Ascending aorta (tissue), 2 donors: ENCODE data around the gene STEAP1B. TPM values are rescaled to one million over a fixed set of nuclear protein-coding genes. Genes with fewer than 3 reads are reported as not detected.

Experiments
- DNase-seq, 2 donors: peaks; one replicate each; pipeline ENCODE4 v3.0.0-alpha.2; 2019; ENCODE audit warnings: low spot score in 2 of 2
- H3K27ac ChIP-seq, 2 donors: fragments of 200-600 bp; sonication (generic); one replicate each; pipeline ENCODE4 v1.5.1; 2016 to 2017; ENCODE audit warnings: mild to moderate bottlenecking in 1 of 2
- H3K27me3 ChIP-seq: fragments of 200-600 bp; sonication (generic); one replicate; pipeline ENCODE4 v1.5.1; 2017
- H3K36me3 ChIP-seq, 2 donors: fragments of 200-600 bp; sonication (generic); one replicate each; pipeline ENCODE4 v1.5.1; 2016
- H3K4me1 ChIP-seq, 2 donors: fragments of 200-600 bp; sonication (generic); one replicate each; pipeline ENCODE4 v1.5.1; 2016 to 2017; ENCODE audit warnings: mild to moderate bottlenecking in 1 of 2
- H3K4me3 ChIP-seq, 2 donors: fragments of 200-600 bp; sonication (generic); one replicate each; pipeline ENCODE4 v1.5.1; 2016 to 2017; ENCODE audit warnings: mild to moderate bottlenecking in 1 of 2
- H3K9me3 ChIP-seq, 2 donors: fragments of 200-600 bp; sonication (generic); one replicate each; pipeline ENCODE4 v1.5.1; 2016
- intact Hi-C: fragments of 100-400 bp; cut with DNase I; formaldehyde crosslinking; loops from one replicate; pipeline ENCODE4 v1.15.1; 2023
- total RNA-seq: library from RNA; depleted of rRNA; stranded (reverse); fragments of >200 nt; gene quantifications from one replicate; pipeline ENCODE4 v1.1.0, GENCODE V29; 2016
- TF ChIP-seq, protein P1 (sequence below), 3 experiments: fragments of 200-600 bp in 2 of 3; fragments of 450-650 bp in 1 of 3; sonication (generic) in 2 of 3; IDR thresholded peaks; one replicate each; pipeline ENCODE4 v1.5.1; 2016 to 2019; ENCODE audit warnings: antibody characterized with exemption in 3 of 3, mild to moderate bottlenecking in 1 of 3, moderate library complexity in 1 of 3

The STEAP1B gene
- total RNA-seq, 1 donor from 2014 or later, result not detected

DNA sequence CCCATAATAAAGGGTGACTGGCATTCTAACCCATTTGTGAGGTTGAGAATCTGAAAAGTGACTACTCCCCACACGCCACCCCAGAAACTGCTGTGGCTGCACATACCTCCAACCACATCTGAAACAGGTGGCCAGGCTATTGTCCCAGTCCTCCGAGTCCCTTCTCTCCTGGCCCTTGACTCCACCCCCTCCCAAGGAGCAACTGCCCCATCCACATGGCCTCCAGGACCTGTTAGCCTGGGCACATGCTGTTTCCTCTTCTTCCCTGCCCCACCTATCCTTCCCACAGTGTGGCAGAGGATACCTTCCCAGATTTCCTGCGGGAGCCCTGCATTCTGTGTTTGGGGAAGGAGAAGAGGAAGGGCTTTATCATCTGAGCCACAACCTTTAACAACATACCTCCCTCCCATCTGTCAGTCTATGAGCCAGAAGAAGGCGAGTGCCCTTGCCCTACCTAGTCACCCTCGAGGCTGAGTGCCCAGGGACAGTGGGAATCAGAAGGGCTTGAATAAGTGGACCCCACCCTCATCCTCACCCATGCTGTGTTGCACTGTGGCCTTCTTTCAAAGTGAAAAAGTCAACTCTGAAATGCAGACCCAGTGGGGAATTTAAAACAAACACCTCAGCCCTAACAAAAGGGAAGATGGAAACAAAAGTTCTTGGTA lies 11.9 kb downstream of the STEAP1B start:
- H3K27ac ChIP-seq, result no peak overlapping the region
- no peak overlapping the region for H3K4me3 ChIP-seq
- no peaks in the 10 kb centered on the region for H3K4me1 ChIP-seq
- TF ChIP-seq, protein P1, sequence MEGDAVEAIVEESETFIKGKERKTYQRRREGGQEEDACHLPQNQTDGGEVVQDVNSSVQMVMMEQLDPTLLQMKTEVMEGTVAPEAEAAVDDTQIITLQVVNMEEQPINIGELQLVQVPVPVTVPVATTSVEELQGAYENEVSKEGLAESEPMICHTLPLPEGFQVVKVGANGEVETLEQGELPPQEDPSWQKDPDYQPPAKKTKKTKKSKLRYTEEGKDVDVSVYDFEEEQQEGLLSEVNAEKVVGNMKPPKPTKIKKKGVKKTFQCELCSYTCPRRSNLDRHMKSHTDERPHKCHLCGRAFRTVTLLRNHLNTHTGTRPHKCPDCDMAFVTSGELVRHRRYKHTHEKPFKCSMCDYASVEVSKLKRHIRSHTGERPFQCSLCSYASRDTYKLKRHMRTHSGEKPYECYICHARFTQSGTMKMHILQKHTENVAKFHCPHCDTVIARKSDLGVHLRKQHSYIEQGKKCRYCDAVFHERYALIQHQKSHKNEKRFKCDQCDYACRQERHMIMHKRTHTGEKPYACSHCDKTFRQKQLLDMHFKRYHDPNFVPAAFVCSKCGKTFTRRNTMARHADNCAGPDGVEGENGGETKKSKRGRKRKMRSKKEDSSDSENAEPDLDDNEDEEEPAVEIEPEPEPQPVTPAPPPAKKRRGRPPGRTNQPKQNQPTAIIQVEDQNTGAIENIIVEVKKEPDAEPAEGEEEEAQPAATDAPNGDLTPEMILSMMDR (IDR thresholded peaks at IDR 0.05), result no peak
- no peak for DNase-seq
- intact Hi-C loops, result loop anchor here (5.0 kb wide), 1 partner anchor 231 kb away; no protein-coding TSS in a partner anchor
- no peaks in the 10 kb centered on the region for H3K9me3 ChIP-seq
- no peaks in the 10 kb centered on the region for H3K27me3 ChIP-seq
- no peaks in the 10 kb centered on the region for H3K36me3 ChIP-seq

DNA sequence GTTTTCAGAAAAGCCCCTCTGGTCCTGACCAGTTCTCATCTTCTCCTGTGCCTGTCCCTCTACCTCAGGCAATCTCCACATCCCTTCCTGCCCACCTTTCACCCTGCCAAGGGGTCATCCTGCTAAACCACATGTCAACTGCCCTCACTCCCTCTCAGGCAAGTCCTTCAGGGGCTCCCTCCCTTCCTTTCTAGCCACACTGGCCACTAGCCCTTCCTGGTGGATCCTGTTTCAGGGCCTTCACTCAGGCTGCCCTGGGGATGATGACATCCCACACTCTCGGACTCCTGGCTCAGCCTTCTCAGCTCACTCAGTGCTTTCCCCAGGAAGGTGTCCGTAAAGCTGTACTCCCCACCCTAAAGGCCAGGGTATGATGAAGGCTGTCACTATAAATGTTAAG lies 13.4 kb downstream of the STEAP1B start:
- no peaks in the 10 kb centered on the region for H3K9me3 ChIP-seq
- no peak overlapping the region for H3K27ac ChIP-seq
- no peaks in the 10 kb centered on the region for H3K36me3 ChIP-seq
- no peaks in the 10 kb centered on the region for H3K27me3 ChIP-seq
- no peaks in the 10 kb centered on the region for H3K4me1 ChIP-seq
- no peak overlapping the region for H3K4me3 ChIP-seq
- TF ChIP-seq, protein P1 (IDR thresholded peaks at IDR 0.05), result no peak
- intact Hi-C loops, result loop anchor here (5.0 kb wide), 1 partner anchor 229 kb away; no protein-coding TSS in a partner anchor
- DNase-seq, result no peak

DNA sequence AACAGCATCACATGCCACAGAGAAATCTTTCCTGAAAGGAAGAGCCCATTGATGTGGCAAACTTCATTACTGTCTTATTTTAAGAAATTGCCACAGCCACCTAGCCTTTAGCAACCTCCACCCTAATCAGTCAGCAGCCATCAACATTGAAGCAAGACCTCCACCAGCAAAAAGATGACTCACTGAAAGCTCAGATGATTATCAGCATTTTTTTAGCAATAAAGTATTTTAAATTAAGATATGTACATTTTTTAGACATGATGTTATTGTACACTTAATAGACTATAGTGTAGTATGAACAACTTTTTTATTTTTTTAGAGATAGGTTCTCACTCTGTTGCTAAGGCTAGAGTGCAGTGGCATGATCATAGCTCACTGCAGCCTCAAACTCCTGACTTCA lies 14.8 kb downstream of the STEAP1B start:
- TF ChIP-seq, protein P1 (IDR thresholded peaks at IDR 0.05), result no peak
- intact Hi-C loops, result loop anchor here (5.0 kb wide), 1 partner anchor 228 kb away; no protein-coding TSS in a partner anchor

DNA sequence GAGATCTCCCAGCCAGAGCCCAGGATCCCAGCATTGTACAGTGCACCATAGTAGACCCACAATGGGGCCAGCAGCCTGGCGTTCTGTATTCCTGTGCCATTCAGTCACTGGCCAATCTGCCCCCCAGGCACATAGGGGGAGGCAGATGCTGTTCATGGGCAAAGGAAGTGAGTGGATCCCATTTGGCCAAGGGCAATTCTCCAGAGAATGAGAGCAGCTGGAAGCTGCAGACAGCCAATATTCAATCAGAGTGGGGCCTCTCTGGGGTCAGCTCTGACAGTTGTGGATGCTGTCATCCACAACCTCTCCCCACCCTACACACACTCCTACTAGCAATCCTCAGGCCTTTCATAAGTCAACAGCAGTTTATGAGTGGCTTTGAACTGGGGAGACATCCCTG lies 17.5 kb downstream of the STEAP1B start:
- Histone ChIP-seq H3K9me3 (no peaks in the 10 kb centered on the region), H3K4me3 (no peak overlapping the region), H3K36me3 (no peaks in the 10 kb centered on the region), H3K27ac (no peak overlapping the region), H3K4me1 (no peaks in the 10 kb centered on the region), H3K27me3 (no peaks in the 10 kb centered on the region)
- TF ChIP-seq, protein P1 (IDR thresholded peaks at IDR 0.05), result no peak
- DNase-seq, result no peak
- intact Hi-C loops, result no loop called here

More for the DNA sequence above, 14.8 kb downstream of the STEAP1B start:
- H3K27ac ChIP-seq, result no peak overlapping the region
- H3K36me3 ChIP-seq, result no peaks in the 10 kb centered on the region
- H3K4me1 ChIP-seq, result no peaks in the 10 kb centered on the region
- no peaks in the 10 kb centered on the region for H3K9me3 ChIP-seq
- H3K27me3 ChIP-seq, result no peaks in the 10 kb centered on the region
- DNase-seq, result no peak
- H3K4me3 ChIP-seq, result no peak overlapping the region

DNA sequence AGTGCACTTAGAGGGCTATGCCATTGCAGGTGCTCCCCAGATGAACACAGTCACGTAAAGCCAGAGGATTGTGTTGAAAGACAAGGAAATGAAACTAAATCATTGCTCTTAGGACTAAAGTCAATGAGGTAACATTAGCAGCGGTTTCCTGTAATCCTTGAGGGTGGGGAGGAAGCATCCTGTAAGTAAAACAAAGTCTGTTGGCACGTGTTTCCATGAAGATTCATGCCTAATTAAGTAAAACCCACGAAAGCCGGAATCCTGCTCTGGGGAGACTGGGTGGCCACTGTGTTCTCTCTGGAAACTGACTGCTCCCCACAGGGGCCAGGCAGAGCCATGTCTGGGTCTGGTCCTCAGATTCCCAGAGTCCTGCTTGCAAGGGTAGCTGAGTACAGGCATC lies 18.3 kb downstream of the STEAP1B start:
- intact Hi-C loops, result no loop called here
- Histone ChIP-seq H3K36me3 (no peaks in the 10 kb centered on the region), H3K27ac (no peak overlapping the region), H3K9me3 (no peaks in the 10 kb centered on the region), H3K4me1 (no peaks in the 10 kb centered on the region), H3K4me3 (no peak overlapping the region), H3K27me3 (no peaks in the 10 kb centered on the region)
- no peak for DNase-seq
- TF ChIP-seq, protein P1 (IDR thresholded peaks at IDR 0.05), result no peak
